ELR (cell line): ENCODE measurements around the gene GABRP.
"Not testable (repeated sequence)": the region's sequence is repeated elsewhere in the genome, so short reads cannot be mapped to it uniquely, and the experiment has no call there.

ENCODE experiments used
- DNase-seq: peaks from one replicate; pipeline ENCODE4 v3.0.0-alpha.2; 2015; ENCODE audit warnings: low read depth

Gene GABRP

GRCh38 chr5:170783498-170784247 is at the start of gene GABRP:
Gene GABRP, plus strand, starts transcription at chr5:170783725. Its CDS starts 4,891 bp downstream, at chr5:170788616.
- no peak for DNase-seq

- no peak for DNase-seq
Measured at GRCh38 chr5:170736966-170737365, 46.6 kb upstream of the GABRP start.

- peak; percentile 17 for DNase-seq
Measured at GRCh38 chr5:170737591-170737990, 45.9 kb upstream of the GABRP start.

- DNase-seq = no peak
Measured at GRCh38 chr5:170738840-170739239, 44.7 kb upstream of the GABRP start.

GRCh38 chr5:170739446-170739845 is 44.1 kb upstream of the GABRP start:
- no peak for DNase-seq

- no peak for DNase-seq
Measured at GRCh38 chr5:170740551-170741205, 42.8 kb upstream of the GABRP start.

- DNase-seq = no peak
Measured at GRCh38 chr5:170741801-170742200, 41.7 kb upstream of the GABRP start.

GRCh38 chr5:170743876-170744212 is 39.7 kb upstream of the GABRP start:
- DNase-seq = no peak

- peak; percentile 74 for DNase-seq
Measured at GRCh38 chr5:170745481-170746071, 37.9 kb upstream of the GABRP start.

- no peak for DNase-seq
Measured at GRCh38 chr5:170746075-170746960, 37.2 kb upstream of the GABRP start.

GRCh38 chr5:170746961-170747340 is 36.6 kb upstream of the GABRP start:
- no peak for DNase-seq

- DNase-seq = no peak
Measured at GRCh38 chr5:170747357-170747756, 36.2 kb upstream of the GABRP start.

- DNase-seq = peak; percentile 48
Measured at GRCh38 chr5:170747851-170748250, 35.7 kb upstream of the GABRP start.

- no peak for DNase-seq
Measured at GRCh38 chr5:170748951-170749471, 34.5 kb upstream of the GABRP start.

- no peak for DNase-seq
Measured at GRCh38 chr5:170749911-170750431, 33.6 kb upstream of the GABRP start.

- no peak for DNase-seq
Measured at GRCh38 chr5:170750791-170751190, 32.7 kb upstream of the GABRP start.

- no peak for DNase-seq
Measured at GRCh38 chr5:170751631-170752030, 31.9 kb upstream of the GABRP start.

- DNase-seq = no peak
Measured at GRCh38 chr5:170752257-170753215, 31.0 kb upstream of the GABRP start.

- DNase-seq = no peak
Measured at GRCh38 chr5:170753311-170753710, 30.2 kb upstream of the GABRP start.

GRCh38 chr5:170754508-170754907 is 29.0 kb upstream of the GABRP start:
- not testable (repeated sequence) for DNase-seq
